Naive B cell (primary cell): Measurements from ENCODE around the gene CLCF1. TPM values are rescaled to one million over a fixed set of nuclear protein-coding genes. Genes with fewer than 3 reads are reported as not detected.

ENCODE experiments used
- ATAC-seq, 2 donors: fragments of 150-1000 bp; cut with Tn5 transposase; 2 replicates each; pipeline ENCODE4 v1.10.0; 2021; ENCODE audit warnings: low read depth in 2 of 2, mild to moderate bottlenecking in 2 of 2, moderate library complexity in 2 of 2
- DNase-seq: peaks from one replicate; pipeline ENCODE4 v3.0.0; 2022
- H3K27ac Mint-ChIP-seq, 6 donors: one replicate each; pipeline ENCODE4 v1.8.0; 2020 to 2022; ENCODE audit warnings: mild to moderate bottlenecking in 6 of 6, mixed read lengths in 6 of 6, moderate library complexity in 5 of 6, inconsistent platforms in 2 of 6
- H3K27me3 Mint-ChIP-seq, 3 donors: one replicate each; pipeline ENCODE4 v1.8.0; 2021 to 2022; ENCODE audit warnings: mixed read lengths in 3 of 3, mild to moderate bottlenecking in 1 of 3
- H3K36me3 Mint-ChIP-seq, 2 donors: one replicate each; pipeline ENCODE4 v1.8.0; 2020 to 2022; ENCODE audit warnings: mixed read lengths in 2 of 2, inconsistent platforms in 1 of 2, mild to moderate bottlenecking in 1 of 2
- H3K4me1 Mint-ChIP-seq, 3 donors: one replicate each; pipeline ENCODE4 v1.8.0; 2020 to 2022; ENCODE audit warnings: mixed read lengths in 3 of 3, inconsistent platforms in 1 of 3, mild to moderate bottlenecking in 1 of 3, moderate library complexity in 1 of 3
- H3K4me3 Mint-ChIP-seq, 8 donors: one replicate each; pipeline ENCODE4 v1.8.0; 2020 to 2022; ENCODE audit warnings: mild to moderate bottlenecking in 8 of 8, mixed read lengths in 8 of 8, moderate library complexity in 8 of 8, inconsistent platforms in 2 of 8
- H3K9me3 Mint-ChIP-seq, 7 donors: one replicate each; pipeline ENCODE4 v1.8.0; 2020 to 2022; ENCODE audit warnings: mixed read lengths in 7 of 7, mild to moderate bottlenecking in 5 of 7, inconsistent platforms in 2 of 7, moderate library complexity in 1 of 7
- polyA plus RNA-seq, 6 donors: library from polyadenylated mRNA; unstranded; fragments of 300-500 nt; fragmentation: Illumina TruSeq; gene quantifications; one replicate each; pipeline ENCODE4 v1.2.3, GENCODE V29; 2021; ENCODE audit warnings: low read depth in 6 of 6

CLCF1 gene
- polyA plus RNA-seq, 6 donors from 2014 or later = 5.3 to 10.4 (median 7.7) TPM

GRCh38 chr11:67364783-67365722 is 8.3 kb downstream of the CLCF1 start:
- DNase-seq = no peak
- Mint-ChIP-seq H3K4me1 (peaks cover 74 to 89% (median 88%) of the 10 kb centered on the region in 3 donors), H3K36me3 (peaks cover 6 to 18% of the 10 kb centered on the region in 2 donors), H3K4me3 (peak overlapping the region; percentile 61 to 93 (median 84)), H3K27ac (peak overlapping the region; percentile 84 to 98 (median 96)), H3K9me3 (no peaks in the 10 kb centered on the region), H3K27me3 (no peaks in the 10 kb centered on the region)
- ATAC-seq = peak; percentile 36 to 43

GRCh38 chr11:67364169-67364568 is 9.2 kb downstream of the CLCF1 start:
- peaks cover 6 to 18% of the 10 kb centered on the region in 2 donors for H3K36me3 Mint-ChIP-seq
- peak overlapping the region in 5 of 6 donors; percentile 56 to 96 (median 84) for H3K27ac Mint-ChIP-seq
- no peak for DNase-seq
- H3K27me3 Mint-ChIP-seq = no peaks in the 10 kb centered on the region
- H3K9me3 Mint-ChIP-seq = no peaks in the 10 kb centered on the region
- no peak for ATAC-seq
- H3K4me1 Mint-ChIP-seq = peaks cover 65 to 84% (median 80%) of the 10 kb centered on the region in 3 donors
- H3K4me3 Mint-ChIP-seq = peak overlapping the region in 5 of 8 donors; percentile 77 to 93 (median 86)

- H3K27me3 Mint-ChIP-seq = no peaks in the 10 kb centered on the region
- H3K27ac Mint-ChIP-seq = peak overlapping the region in 5 of 6 donors; percentile 38 to 94 (median 76)
- ATAC-seq (no peak), DNase-seq (no peak)
- H3K9me3 Mint-ChIP-seq = no peaks in the 10 kb centered on the region
- peak overlapping the region; percentile 1 to 87 (median 80) for H3K4me3 Mint-ChIP-seq
- peaks cover 66 to 82% (median 78%) of the 10 kb centered on the region in 3 donors for H3K4me1 Mint-ChIP-seq
- H3K36me3 Mint-ChIP-seq = peaks cover 0 to 5% of the 10 kb centered on the region in 2 donors
Observed at GRCh38 chr11:67357831-67358670, 15.3 kb downstream of the CLCF1 start.

GRCh38 chr11:67356864-67357561 is 16.4 kb downstream of the CLCF1 start:
- DNase-seq = peak; percentile 66
- Mint-ChIP-seq H3K4me1 (peaks cover 62 to 75% (median 74%) of the 10 kb centered on the region in 3 donors), H3K4me3 (peak overlapping the region; percentile 1 to 87 (median 80)), H3K27ac (peak overlapping the region; percentile 24 to 95 (median 91)), H3K9me3 (no peaks in the 10 kb centered on the region), H3K27me3 (no peaks in the 10 kb centered on the region), H3K36me3 (no peaks in the 10 kb centered on the region)
- ATAC-seq = no peak

- H3K36me3 Mint-ChIP-seq = no peaks in the 10 kb centered on the region
- ATAC-seq (no peak), DNase-seq (no peak)
- no peaks in the 10 kb centered on the region for H3K9me3 Mint-ChIP-seq
- peak overlapping the region in 5 of 6 donors; percentile 87 to 95 (median 94) for H3K27ac Mint-ChIP-seq
- H3K4me3 Mint-ChIP-seq = peak overlapping the region; percentile 1 to 87 (median 80)
- no peaks in the 10 kb centered on the region for H3K27me3 Mint-ChIP-seq
- peaks cover 57 to 73% (median 73%) of the 10 kb centered on the region in 3 donors for H3K4me1 Mint-ChIP-seq
Observed at GRCh38 chr11:67356387-67356863, 17.0 kb downstream of the CLCF1 start.

- no peak for ATAC-seq
- Mint-ChIP-seq H3K4me1 (peaks cover 57 to 75% (median 73%) of the 10 kb centered on the region in 3 donors), H3K36me3 (no peaks in the 10 kb centered on the region), H3K4me3 (peak overlapping the region in 6 of 8 donors; percentile 6 to 81 (median 49)), H3K27ac (peak overlapping the region in 4 of 6 donors; percentile 54 to 94 (median 76)), H3K27me3 (no peaks in the 10 kb centered on the region), H3K9me3 (no peaks in the 10 kb centered on the region)
- no peak for DNase-seq
Observed at GRCh38 chr11:67355794-67356386, 17.5 kb downstream of the CLCF1 start.

GRCh38 chr11:67355023-67355793 is 18.2 kb downstream of the CLCF1 start:
- Mint-ChIP-seq H3K27me3 (no peaks in the 10 kb centered on the region), H3K27ac (peak overlapping the region; percentile 30 to 99 (median 70)), H3K36me3 (no peaks in the 10 kb centered on the region), H3K4me1 (peaks cover 57 to 80% (median 78%) of the 10 kb centered on the region in 3 donors), H3K9me3 (no peaks in the 10 kb centered on the region), H3K4me3 (peak overlapping the region in 7 of 8 donors; percentile 6 to 98 (median 84))
- DNase-seq (no peak), ATAC-seq (no peak)

GRCh38 chr11:67354075-67355022 is 19.0 kb downstream of the CLCF1 start:
- Mint-ChIP-seq H3K4me1 (peaks cover 66 to 87% (median 85%) of the 10 kb centered on the region in 3 donors), H3K4me3 (peak overlapping the region; percentile 87 to 98 (median 98)), H3K9me3 (no peaks in the 10 kb centered on the region), H3K27ac (peak overlapping the region; percentile 76 to 100 (median 96)), H3K36me3 (no peaks in the 10 kb centered on the region), H3K27me3 (no peaks in the 10 kb centered on the region)
- DNase-seq (no peak), ATAC-seq (peak; percentile 2 to 11)

- Mint-ChIP-seq H3K36me3 (no peaks in the 10 kb centered on the region), H3K4me1 (peaks cover 68 to 88% (median 87%) of the 10 kb centered on the region in 3 donors), H3K27ac (peak within 1 kb of the TSS; percentile 94 to 100 (median 98)), H3K9me3 (no peaks in the 10 kb centered on the region), H3K27me3 (no peaks in the 10 kb centered on the region), H3K4me3 (peak within 1 kb of the TSS; percentile 87 to 98 (median 98))
- peak; percentile 99 for DNase-seq
- ATAC-seq = peak; percentile 81
Observed at GRCh38 chr11:67353317-67354074, 19.9 kb downstream of the CLCF1 start, which contains the start of gene POLD4. Gene POLD4, minus strand, starts transcription at chr11:67353546. Its CDS starts 147 bp downstream, at chr11:67353399.

- no peak for DNase-seq
- H3K27ac Mint-ChIP-seq = peak overlapping the region; percentile 94 to 100 (median 98)
- H3K9me3 Mint-ChIP-seq = no peaks in the 10 kb centered on the region
- peaks cover 69 to 88% (median 87%) of the 10 kb centered on the region in 3 donors for H3K4me1 Mint-ChIP-seq
- no peaks in the 10 kb centered on the region for H3K27me3 Mint-ChIP-seq
- H3K36me3 Mint-ChIP-seq = no peaks in the 10 kb centered on the region
- peak overlapping the region; percentile 87 to 98 (median 98) for H3K4me3 Mint-ChIP-seq
- peak; percentile 46 to 51 for ATAC-seq
Observed at GRCh38 chr11:67352546-67353316, 20.7 kb downstream of the CLCF1 start.
